Islet precursor cell (in vitro differentiated cells): ENCODE data around the gene COL2A1.

Experiments used
- DNase-seq: peaks from one replicate; pipeline ENCODE4 v3.0.0-alpha.2; 2018

COL2A1 gene

GRCh38 chr12:47942614-47943225 lies 61.6 kb downstream of the COL2A1 start:
- DNase-seq = no peak

GRCh38 chr12:47941871-47942613 lies 62.2 kb downstream of the COL2A1 start:
- peak; percentile 75 for DNase-seq

GRCh38 chr12:47941475-47941780 lies 62.8 kb downstream of the COL2A1 start:
- DNase-seq = no peak

GRCh38 chr12:47940773-47941474 lies 63.4 kb downstream of the COL2A1 start:
- no peak for DNase-seq

- peak; percentile 35 for DNase-seq
These were observed 65.2 kb downstream of the COL2A1 start for GRCh38 chr12:47939009-47939601.

- DNase-seq = no peak
These were observed 65.7 kb downstream of the COL2A1 start for GRCh38 chr12:47938594-47938993.

GRCh38 chr12:47938093-47938492 lies 66.2 kb downstream of the COL2A1 start:
- no peak for DNase-seq

GRCh38 chr12:47935184-47935583 lies 69.1 kb downstream of the COL2A1 start:
- peak; percentile 87 for DNase-seq

- peak; percentile 49 for DNase-seq
These were observed 73.1 kb downstream of the COL2A1 start for GRCh38 chr12:47931187-47931586.

GRCh38 chr12:47930634-47931033 lies 73.6 kb downstream of the COL2A1 start:
- DNase-seq = peak; percentile 54

- peak; percentile 40 for DNase-seq
These were observed 76.9 kb downstream of the COL2A1 start for GRCh38 chr12:47927346-47927745.
